Measurements from ENCODE around the gene ANO3.

Gene ANO3

DNA sequence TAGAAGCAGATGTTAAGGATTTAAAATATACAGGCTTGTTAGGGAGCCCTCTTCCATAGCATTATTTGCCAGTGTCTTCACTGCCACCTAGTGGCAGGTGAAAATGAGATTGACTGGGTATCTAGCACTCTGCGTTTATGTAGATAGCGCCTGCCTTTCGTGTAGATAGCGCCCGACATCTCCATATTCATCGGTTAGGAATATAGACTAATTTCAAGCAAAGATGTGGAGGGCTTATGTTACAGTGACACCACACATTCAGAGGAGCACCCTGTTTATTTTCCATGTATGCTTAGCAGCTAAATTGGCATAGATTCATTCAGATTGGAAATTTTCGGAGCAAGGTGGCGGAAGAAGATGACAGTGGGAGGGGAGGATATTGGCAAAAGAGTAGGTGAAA is 318.0 kb downstream of the ANO3 start:
- DNase-seq = peak; percentile 41

DNA sequence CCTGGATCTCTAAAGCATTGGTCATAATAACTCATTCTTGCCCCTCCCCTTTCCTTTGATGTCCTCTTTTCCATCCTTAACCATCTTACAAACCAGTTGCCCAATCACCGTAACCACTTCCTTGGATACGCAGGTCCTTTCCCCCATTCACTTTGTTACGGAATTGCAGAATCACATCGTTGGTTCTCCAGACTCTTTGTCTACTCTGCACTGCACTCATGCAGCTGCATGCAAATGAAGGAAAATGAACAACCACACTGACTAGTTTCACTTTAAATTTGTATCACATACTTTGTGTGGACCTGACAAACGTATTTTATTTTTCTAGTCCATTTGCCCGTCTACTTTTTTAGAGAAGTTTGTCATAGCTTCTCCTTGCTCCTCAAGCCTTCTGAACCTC is 320.0 kb downstream of the ANO3 start:
- no peak for DNase-seq

DNA sequence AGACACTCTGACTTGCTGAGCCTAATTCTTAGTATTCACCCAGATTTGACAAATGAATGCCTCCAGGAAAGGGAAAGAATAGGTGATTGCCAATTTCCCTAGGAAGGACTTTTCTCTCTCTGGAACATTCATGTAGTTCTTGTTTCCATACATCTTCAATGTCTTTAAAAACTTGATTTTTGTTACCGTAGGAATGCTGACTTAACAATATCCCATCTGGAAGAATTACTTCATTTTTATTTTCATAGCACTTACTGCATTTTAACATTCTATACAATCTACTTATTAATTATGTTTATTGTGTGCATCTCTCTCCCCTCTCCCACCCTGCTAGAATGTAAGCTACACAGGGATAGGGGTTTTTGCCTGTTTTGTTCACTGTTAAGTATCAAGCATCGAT is 323.4 kb downstream of the ANO3 start:
- no peak for DNase-seq

DNA sequence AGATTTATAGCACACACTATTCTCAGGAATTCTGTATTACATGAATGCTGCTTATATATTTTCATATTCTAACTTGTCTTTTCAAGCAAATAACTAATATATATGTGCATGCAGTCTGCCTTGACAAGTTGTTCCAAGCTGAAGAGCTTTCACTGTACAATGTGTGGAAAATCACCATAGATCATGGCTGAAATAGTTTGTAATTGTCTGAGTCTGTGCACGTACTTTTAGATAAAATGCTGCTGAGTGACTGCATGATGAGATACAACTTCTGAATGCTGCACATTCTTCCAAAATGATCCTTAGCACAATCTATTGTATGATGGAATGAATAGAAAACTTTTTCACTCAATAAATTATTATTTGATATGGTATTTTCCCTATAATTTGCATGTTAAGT is 331.0 kb downstream of the ANO3 start:
- no peak for DNase-seq

DNA sequence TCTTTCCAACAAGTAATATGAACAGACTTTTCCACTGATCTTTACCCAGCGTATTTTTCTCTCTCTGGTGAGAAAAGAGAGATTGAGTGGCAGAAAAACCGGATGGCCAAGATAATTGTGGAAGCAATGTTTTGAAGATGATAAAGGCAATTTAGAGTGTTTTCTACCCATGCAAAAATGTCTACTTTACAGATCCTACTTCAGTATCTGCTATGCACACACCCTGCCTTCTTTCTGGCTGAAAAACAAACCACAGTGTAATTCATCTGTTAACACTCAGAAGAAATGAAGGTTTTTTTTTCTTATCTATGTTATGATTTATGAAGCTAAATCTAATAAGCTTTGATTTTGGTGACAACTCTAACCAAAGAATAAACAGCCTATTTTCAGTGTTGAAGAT is 333.1 kb downstream of the ANO3 start:
- no peak for DNase-seq

GRCh38 chr11:26665946-26666345 is 334.0 kb downstream of the ANO3 start:
- DNase-seq = no peak

DNA sequence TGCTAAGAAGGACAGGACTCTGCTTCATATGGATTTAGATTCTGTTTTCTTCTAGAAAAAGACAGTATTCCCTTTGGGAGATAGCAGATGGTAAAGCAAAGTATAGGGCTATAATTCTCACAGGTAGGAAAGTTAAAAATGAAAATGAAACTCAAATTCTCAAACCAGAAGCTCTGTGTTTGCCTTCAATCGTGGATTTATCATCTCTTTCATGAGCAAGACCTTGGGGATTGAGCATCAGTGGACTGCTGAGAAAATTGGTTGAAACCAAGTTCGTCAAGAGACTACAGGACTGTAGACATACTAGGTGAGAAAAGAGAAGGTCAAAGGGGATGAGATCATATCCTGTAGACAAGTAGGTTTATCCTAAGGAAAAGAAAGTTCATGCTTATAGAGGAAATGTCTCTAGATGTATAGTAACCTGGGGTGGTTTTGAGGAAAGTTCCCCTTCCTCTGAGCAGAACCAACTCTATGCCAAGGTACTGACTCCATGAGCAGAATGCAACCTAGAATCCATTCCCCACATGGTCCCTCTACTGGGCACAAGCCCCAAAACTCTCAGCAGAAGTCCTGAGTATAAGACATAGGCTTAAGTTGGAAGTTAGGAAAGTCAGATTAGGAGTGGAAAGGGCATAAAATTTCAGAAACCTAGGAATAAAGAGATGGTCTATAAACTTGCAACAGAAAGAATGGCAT is 343.5 kb downstream of the ANO3 start:
- no peak for DNase-seq

GRCh38 chr11:26676641-26677040 is 344.7 kb downstream of the ANO3 start:
- no peak for DNase-seq

- no peak for DNase-seq
Measured at GRCh38 chr11:26677566-26677965, 345.6 kb downstream of the ANO3 start.

DNA sequence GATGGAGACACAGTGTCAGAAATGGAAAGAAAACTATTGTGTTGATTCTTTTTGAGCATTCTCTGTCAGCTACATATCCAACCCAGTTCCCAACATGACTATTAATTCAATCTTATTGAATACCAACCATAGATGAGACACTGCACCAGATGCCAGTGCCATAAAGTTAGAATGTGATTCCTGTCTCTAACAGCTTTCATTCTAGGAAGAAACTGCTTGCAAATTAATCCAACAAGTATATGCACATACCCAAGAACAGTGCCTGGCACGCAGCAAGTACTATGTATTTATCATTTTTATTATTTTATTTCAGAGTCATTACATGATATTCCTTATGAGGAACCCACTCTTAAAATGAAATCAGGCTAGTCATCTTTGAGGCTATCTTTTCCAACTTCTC is 355.4 kb downstream of the ANO3 start:
- DNase-seq = no peak

DNA sequence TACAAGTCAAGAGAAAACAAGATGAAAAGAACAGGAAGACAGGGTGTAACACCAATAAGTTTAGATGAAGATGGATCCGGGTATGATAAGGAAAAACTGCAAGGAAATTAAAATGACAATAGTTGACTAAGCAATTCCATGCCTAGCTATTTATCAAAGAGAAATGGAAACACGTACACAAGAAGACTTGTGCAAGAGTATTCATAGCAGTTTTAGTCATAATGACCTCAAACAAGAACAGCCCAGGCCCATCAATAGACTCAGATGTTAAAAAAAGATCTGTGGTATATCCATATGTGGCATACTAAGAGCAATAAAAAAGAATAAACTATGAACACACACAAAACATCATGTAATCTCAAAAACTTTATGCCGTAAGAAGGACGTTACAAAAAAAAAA is 356.8 kb downstream of the ANO3 start:
- DNase-seq = no peak

DNA sequence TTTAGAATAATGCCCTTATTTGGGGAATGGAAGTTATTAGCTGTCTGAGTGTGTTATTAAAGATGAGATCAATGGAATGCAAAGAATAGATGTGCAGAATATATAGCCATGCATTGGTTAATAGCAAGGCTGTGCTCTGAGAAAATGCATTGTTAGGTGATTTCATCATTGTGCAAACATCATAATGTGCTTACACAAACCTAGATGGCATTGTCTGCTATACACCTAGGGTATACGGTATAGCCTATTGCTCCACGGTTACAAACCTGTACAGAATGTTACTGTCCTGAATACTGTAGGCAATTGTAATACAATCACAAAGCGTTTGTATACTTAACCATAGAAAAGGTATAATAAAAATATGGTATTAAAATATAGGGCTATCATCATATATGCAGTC is 364.4 kb downstream of the ANO3 start:
- DNase-seq = no peak

GRCh38 chr11:26698224-26698623 is 366.3 kb downstream of the ANO3 start:
- no peak for DNase-seq

DNA sequence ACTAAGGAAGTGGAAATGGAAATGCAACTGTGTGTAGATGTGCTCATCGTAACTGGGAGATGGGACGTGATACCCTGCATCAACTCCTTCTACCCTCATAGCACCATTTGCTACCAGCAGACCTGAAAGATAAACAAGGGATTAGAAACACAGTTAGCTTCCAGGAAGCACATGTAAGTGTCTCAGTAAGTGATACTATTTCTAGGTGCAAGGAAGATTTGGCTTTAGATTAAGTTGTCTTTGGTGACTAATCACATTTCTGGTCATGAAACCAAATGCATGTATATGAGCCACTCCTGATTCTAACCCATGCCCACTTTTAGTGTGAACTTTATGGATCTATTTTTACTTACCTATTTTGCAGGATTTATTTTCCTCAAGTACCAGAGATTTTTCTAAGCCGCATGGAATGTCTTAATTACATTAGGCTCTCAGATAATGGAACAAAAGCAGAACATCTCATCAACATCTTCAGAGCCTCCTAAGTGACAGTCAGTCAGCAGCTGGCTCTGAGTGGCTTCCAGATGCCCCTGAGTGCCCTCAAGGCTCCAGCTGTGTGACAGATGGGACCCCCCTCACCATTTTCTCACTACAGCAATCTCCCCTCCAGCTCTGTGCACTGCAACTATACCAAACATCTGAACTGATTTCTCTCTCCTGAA is 368.8 kb downstream of the ANO3 start:
- no peak for DNase-seq

GRCh38 chr11:26702406-26702805 is 370.5 kb downstream of the ANO3 start:
- DNase-seq = peak; percentile 74

GRCh38 chr11:26703411-26704191 is 371.7 kb downstream of the ANO3 start:
- no peak for DNase-seq

- no peak for DNase-seq
Measured at GRCh38 chr11:26704249-26704648, 372.3 kb downstream of the ANO3 start.

DNA sequence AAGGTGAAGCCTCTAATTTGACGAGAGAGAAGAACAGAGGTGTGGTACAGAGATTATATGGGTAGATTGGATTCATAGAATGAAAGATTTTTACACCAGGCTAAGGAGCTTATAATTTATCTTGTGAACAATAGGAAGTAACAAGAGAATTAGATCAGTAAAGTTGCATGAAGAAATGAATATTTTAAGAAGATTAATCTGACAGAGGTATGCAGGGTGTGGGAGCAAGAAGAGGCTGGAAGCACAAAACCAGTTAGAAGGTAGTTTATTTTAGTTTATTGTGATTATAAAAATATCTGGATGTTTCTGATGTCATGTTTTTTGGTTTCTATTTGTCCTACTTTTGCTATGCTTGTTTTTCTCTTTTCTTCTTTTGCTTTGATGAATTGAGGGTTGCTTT is 374.3 kb downstream of the ANO3 start:
- no peak for DNase-seq

DNA sequence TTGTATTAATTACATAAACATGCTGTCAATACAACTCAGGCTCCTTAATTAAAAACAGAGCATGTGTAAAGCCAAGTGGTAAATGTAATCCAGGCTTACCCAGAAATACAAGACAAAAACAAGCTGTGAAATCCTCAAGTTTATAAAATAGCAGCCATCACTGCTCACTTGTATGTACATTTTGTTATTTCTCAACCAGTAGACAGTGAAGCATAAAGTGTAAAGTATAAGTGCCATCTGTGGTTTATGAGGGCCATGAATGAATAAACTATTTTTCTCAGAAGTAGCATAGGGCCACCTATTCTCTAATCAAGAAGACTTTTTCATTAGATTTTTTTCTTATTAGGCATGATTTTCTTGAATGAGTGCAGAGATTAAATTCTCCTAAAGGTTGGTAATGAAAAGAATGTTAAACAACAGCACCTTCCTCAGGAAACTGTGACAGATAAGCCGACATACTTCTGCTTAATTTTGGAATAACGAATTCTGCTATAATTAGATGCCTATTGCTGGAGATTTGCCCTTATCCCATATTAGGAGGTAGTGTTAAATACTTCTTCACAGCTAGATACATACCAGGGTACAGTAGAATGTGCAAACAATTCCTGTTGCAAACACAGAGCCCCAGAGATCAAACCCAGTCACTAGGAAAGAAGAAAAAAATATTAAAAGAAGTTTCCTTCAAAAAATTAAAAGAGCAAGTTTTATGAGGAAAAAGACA is 377.0 kb downstream of the ANO3 start:
- no peak for DNase-seq

GRCh38 chr11:26710489-26710888 is 378.6 kb downstream of the ANO3 start:
- DNase-seq = no peak

DNA sequence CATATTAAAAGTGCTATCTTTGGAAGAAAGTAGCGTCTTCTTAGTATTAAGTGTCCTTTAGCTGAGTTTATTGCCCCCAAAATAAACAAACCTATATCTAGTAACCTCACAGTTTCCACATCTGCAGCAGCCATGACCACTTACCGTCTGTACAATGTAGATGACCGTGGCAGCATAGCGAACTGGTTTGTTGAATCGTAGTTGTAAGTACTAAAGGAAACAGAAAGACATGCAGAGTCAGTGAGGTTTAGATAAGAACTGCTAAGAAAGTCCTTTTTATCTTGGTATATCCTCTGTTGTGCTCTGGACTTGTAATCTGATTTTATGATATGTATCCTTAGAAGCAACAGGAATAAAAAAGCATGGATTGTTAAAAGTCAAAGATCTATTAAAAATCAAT is 380.6 kb downstream of the ANO3 start:
- DNase-seq = no peak

Data from femur (tissue), 1 donor.